Ovary (tissue), 3 donors: Measurements from ENCODE around the gene GGT6.

Experiments used
- EP300 ChIP-seq: sonication (generic); formaldehyde crosslinking; IDR thresholded peaks from one replicate; pipeline ENCODE4 v1.6.1; 2017; ENCODE audit warnings: antibody characterized with exemption
- TF ChIP-seq, protein P1 (sequence below), 3 donors: fragments of 450-650 bp in 2 of 3; fragments of 200-600 bp in 1 of 3; IDR thresholded peaks; one replicate each; pipeline versions ENCODE4 v1.5.1 to v1.8.0; 2016 to 2022; ENCODE audit warnings: antibody characterized with exemption in 3 of 3, mild to moderate bottlenecking in 1 of 3
- donor health status: DM: no; HTN: no; CAD: no.

GRCh38 chr17:4516735-4517134, 43.6 kb downstream of the GGT6 start:
- TF ChIP-seq, protein P1, sequence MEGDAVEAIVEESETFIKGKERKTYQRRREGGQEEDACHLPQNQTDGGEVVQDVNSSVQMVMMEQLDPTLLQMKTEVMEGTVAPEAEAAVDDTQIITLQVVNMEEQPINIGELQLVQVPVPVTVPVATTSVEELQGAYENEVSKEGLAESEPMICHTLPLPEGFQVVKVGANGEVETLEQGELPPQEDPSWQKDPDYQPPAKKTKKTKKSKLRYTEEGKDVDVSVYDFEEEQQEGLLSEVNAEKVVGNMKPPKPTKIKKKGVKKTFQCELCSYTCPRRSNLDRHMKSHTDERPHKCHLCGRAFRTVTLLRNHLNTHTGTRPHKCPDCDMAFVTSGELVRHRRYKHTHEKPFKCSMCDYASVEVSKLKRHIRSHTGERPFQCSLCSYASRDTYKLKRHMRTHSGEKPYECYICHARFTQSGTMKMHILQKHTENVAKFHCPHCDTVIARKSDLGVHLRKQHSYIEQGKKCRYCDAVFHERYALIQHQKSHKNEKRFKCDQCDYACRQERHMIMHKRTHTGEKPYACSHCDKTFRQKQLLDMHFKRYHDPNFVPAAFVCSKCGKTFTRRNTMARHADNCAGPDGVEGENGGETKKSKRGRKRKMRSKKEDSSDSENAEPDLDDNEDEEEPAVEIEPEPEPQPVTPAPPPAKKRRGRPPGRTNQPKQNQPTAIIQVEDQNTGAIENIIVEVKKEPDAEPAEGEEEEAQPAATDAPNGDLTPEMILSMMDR (IDR thresholded peaks at IDR 0.05), result no peak
- TF ChIP-seq EP300, result no peak
